RCC 7860 (cell line): Measurements from ENCODE around the gene RIT2.

Experiments used
- DNase-seq: peaks from one replicate; pipeline ENCODE4 v3.0.0-alpha.2; 2015; ENCODE audit warnings: low spot score
- FAIRE-seq: peaks from 2 replicates; lab custom pipeline; 2012; peaks lifted over from hg19 to GRCh38; lab: Jason Lieb, UNC

RIT2 gene

GRCh38 chr18:42707080-42707479, 408.4 kb downstream of the RIT2 start:
- DNase-seq (no peak), FAIRE-seq (no peak)

- no peak for FAIRE-seq
- DNase-seq, result no peak
These were observed 408.9 kb downstream of the RIT2 start for GRCh38 chr18:42706618-42707017.

- no peak for FAIRE-seq
- DNase-seq, result no peak
These were observed 409.4 kb downstream of the RIT2 start for GRCh38 chr18:42706029-42706608.
